ENCODE data around the gene PGGT1B. TPM values are rescaled to one million over a fixed set of nuclear protein-coding genes. Genes with fewer than 3 reads are reported as not detected.

The PGGT1B gene
- polyA plus RNA-seq, 3 donors, result 3.2 to 32.6 (median 11.6) TPM

GRCh38 chr5:115295777-115296123, 33.1 kb upstream of the PGGT1B start:
- Histone ChIP-seq H3K9me3 (replicated peaks in 1 of 2; ENCODE audit: control insufficient read depth in 1 of 2, insufficient read depth in 1 of 2, low read length in 2 of 2) (no peaks in the 10 kb centered on the region), H3K4me1 (ENCODE audit: control insufficient read depth in 1 of 2, insufficient read depth in 2 of 2, low read length in 2 of 2) (peaks cover 13% of the 10 kb centered on the region in 2 donors), H4K20me1 (ENCODE audit: insufficient read depth, low read length) (peaks cover 22% of the 10 kb centered on the region), H3K4me3 (replicated peaks in 1 of 3; ENCODE audit: low read depth in 2 of 3, low read length in 3 of 3) (peak overlapping the region; percentile 53 to 87 (median 69)), H2AFZ (ENCODE audit: insufficient read depth, low read depth, low read length, poor library complexity, severe bottlenecking) (peak overlapping the region; percentile 97), H3K4me2 (replicated peaks; ENCODE audit: extremely low read depth, low read length, poor library complexity, severe bottlenecking) (peak overlapping the region; percentile 96), H3K79me2 (ENCODE audit: insufficient read depth, low read length) (peaks cover 38% of the 10 kb centered on the region), H3K27ac (ENCODE audit: low read depth in 1 of 2, low read length in 2 of 2) (peak overlapping the region in 1 of 2 donors; percentile 76), H3K36me3 (replicated peaks in 1 of 2; ENCODE audit: control insufficient read depth in 1 of 2, insufficient read depth in 2 of 2, low read length in 2 of 2) (no peaks in the 10 kb centered on the region), H3K9ac (ENCODE audit: insufficient read depth, low read length, poor library complexity, severe bottlenecking) (peak overlapping the region; percentile 78), H3K27me3 (ENCODE audit: control insufficient read depth in 2 of 2, insufficient read depth in 2 of 2, low read length in 2 of 2) (no peaks in the 10 kb centered on the region)
- 21% methylated on average over 11 of the region's 11 CpGs for whole genome bisulfite sequencing (ENCODE audit: insufficient coverage)
- peaks cover 7 to 9% of the 10 kb centered on the region in 2 donors for H3K36me3 Mint-ChIP-seq
- no peak for DNase-seq
- H3K27me3 Mint-ChIP-seq (ENCODE audit: low read depth in 3 of 3), result peaks cover 0 to 7% (median under 1%) of the 10 kb centered on the region in 3 donors
- H3K4me3 Mint-ChIP-seq, result peak overlapping the region; percentile 90 to 98
- H3K27ac Mint-ChIP-seq, result peak overlapping the region in 5 of 7 donors; percentile 2 to 77 (median 38)
- intact Hi-C loops (cut with micrococcal nuclease), result loop anchor here in 1 of 2 donors (10.0 kb wide), 1 partner anchor 121 kb away; no protein-coding TSS in a partner anchor
- H3K4me1 Mint-ChIP-seq, result peaks cover 20% of the 10 kb centered on the region
- H3K9me3 Mint-ChIP-seq, result peaks cover 0 to 2% (median 0%) of the 10 kb centered on the region in 7 donors
- TF ChIP-seq CTCF (IDR thresholded peaks at IDR 0.05), result no peak

- peaks cover 26 to 29% of the 10 kb centered on the region in 2 donors for H3K4me1 ChIP-seq (ENCODE audit: control insufficient read depth in 1 of 2, insufficient read depth in 2 of 2, low read length in 2 of 2)
- no peak overlapping the region for H3K27ac ChIP-seq (ENCODE audit: low read depth in 1 of 2, low read length in 2 of 2)
- no peak overlapping the region for H3K4me3 Mint-ChIP-seq
- H3K9me3 ChIP-seq (replicated peaks in 1 of 2; ENCODE audit: control insufficient read depth in 1 of 2, insufficient read depth in 1 of 2, low read length in 2 of 2), result no peaks in the 10 kb centered on the region
- intact Hi-C loops (cut with micrococcal nuclease), result loop anchor here in 1 of 2 donors (10.0 kb wide), 1 partner anchor 117 kb away; no protein-coding TSS in a partner anchor
- no peak overlapping the region for H3K4me3 ChIP-seq (replicated peaks in 1 of 3; ENCODE audit: low read depth in 2 of 3, low read length in 3 of 3)
- peaks cover 37% of the 10 kb centered on the region for H3K4me1 Mint-ChIP-seq
- H3K9ac ChIP-seq (ENCODE audit: insufficient read depth, low read length, poor library complexity, severe bottlenecking), result no peak overlapping the region
- H2AFZ ChIP-seq (ENCODE audit: insufficient read depth, low read depth, low read length, poor library complexity, severe bottlenecking), result no peak overlapping the region
- H3K27me3 Mint-ChIP-seq (ENCODE audit: low read depth in 3 of 3), result peaks cover 0 to 1% (median 0%) of the 10 kb centered on the region in 3 donors
- peaks cover 60% of the 10 kb centered on the region for H3K79me2 ChIP-seq (ENCODE audit: insufficient read depth, low read length)
- DNase-seq, result no peak
- peaks cover 37% of the 10 kb centered on the region for H4K20me1 ChIP-seq (ENCODE audit: insufficient read depth, low read length)
- H3K36me3 ChIP-seq (replicated peaks in 1 of 2; ENCODE audit: control insufficient read depth in 1 of 2, insufficient read depth in 2 of 2, low read length in 2 of 2), result no peaks in the 10 kb centered on the region
- no peak overlapping the region for H3K27ac Mint-ChIP-seq
- no peak for TF ChIP-seq CTCF (IDR thresholded peaks at IDR 0.05)
- no peaks in the 10 kb centered on the region for H3K27me3 ChIP-seq (ENCODE audit: control insufficient read depth in 2 of 2, insufficient read depth in 2 of 2, low read length in 2 of 2)
- no peak overlapping the region for H3K4me2 ChIP-seq (replicated peaks; ENCODE audit: extremely low read depth, low read length, poor library complexity, severe bottlenecking)
- H3K9me3 Mint-ChIP-seq, result peaks cover 0 to 2% (median 0%) of the 10 kb centered on the region in 7 donors
- H3K36me3 Mint-ChIP-seq, result peaks cover 7 to 9% of the 10 kb centered on the region in 2 donors
Observed at GRCh38 chr5:115291397-115291796, 28.7 kb upstream of the PGGT1B start.

Data from CD14-positive monocyte (primary cell).